ENCODE measurements around the gene DNAL4. TPM values are rescaled to one million over a fixed set of nuclear protein-coding genes. Genes with fewer than 3 reads are reported as not detected.

DNAL4 gene
- total and polyA plus RNA-seq, 9 donors = 12.7 to 17.7 (median 14.8) TPM

- Histone ChIP-seq H3K9me3 (replicated peaks; ENCODE audit: control insufficient read depth, low read depth, low read length) (no peaks in the 10 kb centered on the region), H3K27ac (ENCODE audit: low read length) (no peak overlapping the region), H3K36me3 (ENCODE audit: control insufficient read depth, insufficient read depth, low read length) (peaks cover 11% of the 10 kb centered on the region), H3K4me3 (ENCODE audit: low read length) (no peak overlapping the region), H3K4me1 (ENCODE audit: control insufficient read depth, insufficient read depth, low read length) (peaks cover 25% of the 10 kb centered on the region), H3K27me3 (ENCODE audit: control insufficient read depth, insufficient read depth, low read length) (no peaks in the 10 kb centered on the region)
- WGBS (ENCODE audit: insufficient coverage) = 93% methylated on average over 4 of the region's 4 CpGs
- no peak for DNase-seq
Measured at GRCh38 chr22:38789606-38790005, 4.3 kb downstream of the DNAL4 start.

GRCh38 chr22:38788846-38789245 lies 5.1 kb downstream of the DNAL4 start:
- Histone ChIP-seq H3K27ac (ENCODE audit: low read length) (peak overlapping the region; percentile 66), H3K4me1 (ENCODE audit: control insufficient read depth, insufficient read depth, low read length) (peaks cover 21% of the 10 kb centered on the region), H3K9me3 (replicated peaks; ENCODE audit: control insufficient read depth, low read depth, low read length) (no peaks in the 10 kb centered on the region), H3K36me3 (ENCODE audit: control insufficient read depth, insufficient read depth, low read length) (peaks cover 11% of the 10 kb centered on the region), H3K27me3 (ENCODE audit: control insufficient read depth, insufficient read depth, low read length) (no peaks in the 10 kb centered on the region), H3K4me3 (ENCODE audit: low read length) (no peak overlapping the region)
- whole genome bisulfite sequencing (ENCODE audit: insufficient coverage) = no CpG with 5 or more reads among the region's 6 CpGs
- DNase-seq = no peak

- Histone ChIP-seq H3K4me1 (ENCODE audit: control insufficient read depth, insufficient read depth, low read length) (peaks cover 19% of the 10 kb centered on the region), H3K9me3 (replicated peaks; ENCODE audit: control insufficient read depth, low read depth, low read length) (no peaks in the 10 kb centered on the region), H3K36me3 (ENCODE audit: control insufficient read depth, insufficient read depth, low read length) (peaks cover 11% of the 10 kb centered on the region), H3K4me3 (ENCODE audit: low read length) (no peak overlapping the region), H3K27ac (ENCODE audit: low read length) (peak overlapping the region; percentile 66), H3K27me3 (ENCODE audit: control insufficient read depth, insufficient read depth, low read length) (no peaks in the 10 kb centered on the region)
- 41% methylated on average over 6 of the region's 16 CpGs for WGBS (ENCODE audit: insufficient coverage)
- DNase-seq = peak; percentile 95
Measured at GRCh38 chr22:38788021-38788816, 5.7 kb downstream of the DNAL4 start.

- no peak for DNase-seq
- no peak overlapping the region for H3K27ac ChIP-seq (ENCODE audit: low read length)
Measured at GRCh38 chr22:38786631-38787030, 7.3 kb downstream of the DNAL4 start.

GRCh38 chr22:38784856-38785255 lies 9.1 kb downstream of the DNAL4 start:
- Histone ChIP-seq H3K4me1 (ENCODE audit: control insufficient read depth, insufficient read depth, low read length) (peaks cover 21% of the 10 kb centered on the region), H3K9me3 (replicated peaks; ENCODE audit: control insufficient read depth, low read depth, low read length) (no peaks in the 10 kb centered on the region), H3K4me3 (ENCODE audit: low read length) (no peak overlapping the region), H3K27me3 (ENCODE audit: control insufficient read depth, insufficient read depth, low read length) (no peaks in the 10 kb centered on the region), H3K36me3 (ENCODE audit: control insufficient read depth, insufficient read depth, low read length) (peaks cover 30% of the 10 kb centered on the region), H3K27ac (ENCODE audit: low read length) (no peak overlapping the region)
- whole genome bisulfite sequencing (ENCODE audit: insufficient coverage) = 89% methylated on average over 4 of the region's 5 CpGs
- no peak for DNase-seq

More at GRCh38 chr22:38786631-38787030, 7.3 kb downstream of the DNAL4 start:
- no peaks in the 10 kb centered on the region for H3K27me3 ChIP-seq (ENCODE audit: control insufficient read depth, insufficient read depth, low read length)
- 59% methylated on average over 2 of the region's 3 CpGs for WGBS (ENCODE audit: insufficient coverage)
- H3K4me3 ChIP-seq (ENCODE audit: low read length) = no peak overlapping the region
- peaks cover 21% of the 10 kb centered on the region for H3K36me3 ChIP-seq (ENCODE audit: control insufficient read depth, insufficient read depth, low read length)
- H3K9me3 ChIP-seq (replicated peaks; ENCODE audit: control insufficient read depth, low read depth, low read length) = no peaks in the 10 kb centered on the region
- peaks cover 21% of the 10 kb centered on the region for H3K4me1 ChIP-seq (ENCODE audit: control insufficient read depth, insufficient read depth, low read length)

GRCh38 chr22:38784035-38784434 lies 9.9 kb downstream of the DNAL4 start:
- DNase-seq = no peak
- H3K27ac ChIP-seq (ENCODE audit: low read length) = no peak overlapping the region
- peaks cover 32% of the 10 kb centered on the region for H3K36me3 ChIP-seq (ENCODE audit: control insufficient read depth, insufficient read depth, low read length)
- no peak overlapping the region for H3K4me3 ChIP-seq (ENCODE audit: low read length)
- WGBS (ENCODE audit: insufficient coverage) = 83% methylated on average over 15 of the region's 15 CpGs
- peaks cover 21% of the 10 kb centered on the region for H3K4me1 ChIP-seq (ENCODE audit: control insufficient read depth, insufficient read depth, low read length)
- H3K9me3 ChIP-seq (replicated peaks; ENCODE audit: control insufficient read depth, low read depth, low read length) = no peaks in the 10 kb centered on the region
- H3K27me3 ChIP-seq (ENCODE audit: control insufficient read depth, insufficient read depth, low read length) = no peaks in the 10 kb centered on the region

GRCh38 chr22:38783095-38783615 lies 10.8 kb downstream of the DNAL4 start:
- DNase-seq = no peak
- H3K27me3 ChIP-seq (ENCODE audit: control insufficient read depth, insufficient read depth, low read length) = no peaks in the 10 kb centered on the region
- H3K27ac ChIP-seq (ENCODE audit: low read length) = no peak overlapping the region
- H3K9me3 ChIP-seq (replicated peaks; ENCODE audit: control insufficient read depth, low read depth, low read length) = no peaks in the 10 kb centered on the region
- H3K4me1 ChIP-seq (ENCODE audit: control insufficient read depth, insufficient read depth, low read length) = peaks cover 12% of the 10 kb centered on the region
- peaks cover 39% of the 10 kb centered on the region for H3K36me3 ChIP-seq (ENCODE audit: control insufficient read depth, insufficient read depth, low read length)
- H3K4me3 ChIP-seq (ENCODE audit: low read length) = no peak overlapping the region
- WGBS (ENCODE audit: insufficient coverage) = 56% methylated on average over 5 of the region's 14 CpGs

GRCh38 chr22:38782402-38783094 lies 11.4 kb downstream of the DNAL4 start:
- Histone ChIP-seq H3K4me1 (ENCODE audit: control insufficient read depth, insufficient read depth, low read length) (peaks cover 6% of the 10 kb centered on the region), H3K27ac (ENCODE audit: low read length) (no peak overlapping the region), H3K4me3 (ENCODE audit: low read length) (no peak overlapping the region)

GRCh38 chr22:38781033-38781432 lies 12.9 kb downstream of the DNAL4 start:
- Histone ChIP-seq H3K27me3 (ENCODE audit: control insufficient read depth, insufficient read depth, low read length) (no peaks in the 10 kb centered on the region), H3K4me3 (ENCODE audit: low read length) (no peak overlapping the region), H3K27ac (ENCODE audit: low read length) (no peak overlapping the region), H3K4me1 (ENCODE audit: control insufficient read depth, insufficient read depth, low read length) (peaks cover 8% of the 10 kb centered on the region), H3K9me3 (replicated peaks; ENCODE audit: control insufficient read depth, low read depth, low read length) (no peaks in the 10 kb centered on the region), H3K36me3 (ENCODE audit: control insufficient read depth, insufficient read depth, low read length) (peaks cover 40% of the 10 kb centered on the region)
- no peak for DNase-seq
- WGBS (ENCODE audit: insufficient coverage) = 67% methylated on average over 5 of the region's 13 CpGs

More at GRCh38 chr22:38782402-38783094, 11.4 kb downstream of the DNAL4 start:
- 68% methylated on average over 11 of the region's 13 CpGs for WGBS (ENCODE audit: insufficient coverage)
- peaks cover 40% of the 10 kb centered on the region for H3K36me3 ChIP-seq (ENCODE audit: control insufficient read depth, insufficient read depth, low read length)
- no peak for DNase-seq
- H3K27me3 ChIP-seq (ENCODE audit: control insufficient read depth, insufficient read depth, low read length) = no peaks in the 10 kb centered on the region
- H3K9me3 ChIP-seq (replicated peaks; ENCODE audit: control insufficient read depth, low read depth, low read length) = no peaks in the 10 kb centered on the region

GRCh38 chr22:38777087-38777671 lies 16.8 kb downstream of the DNAL4 start:
- no peak overlapping the region for H3K4me3 ChIP-seq (ENCODE audit: low read length)
- peaks cover 34% of the 10 kb centered on the region for H3K36me3 ChIP-seq (ENCODE audit: control insufficient read depth, insufficient read depth, low read length)
- no peak for DNase-seq
- H3K27me3 ChIP-seq (ENCODE audit: control insufficient read depth, insufficient read depth, low read length) = no peaks in the 10 kb centered on the region
- peaks cover 9% of the 10 kb centered on the region for H3K4me1 ChIP-seq (ENCODE audit: control insufficient read depth, insufficient read depth, low read length)
- no peak overlapping the region for H3K27ac ChIP-seq (ENCODE audit: low read length)
- WGBS (ENCODE audit: insufficient coverage) = 86% methylated on average over 27 of the region's 27 CpGs
- no peaks in the 10 kb centered on the region for H3K9me3 ChIP-seq (replicated peaks; ENCODE audit: control insufficient read depth, low read depth, low read length)

Data from muscle of leg (tissue), 11 donors.